K562 (cell line): ENCODE results near the gene FGF13.

Source experiments
- CBX2 ChIP-seq: fragments of 200-600 bp; sonication (generic); IDR thresholded peaks from one replicate; pipeline ENCODE4 v1.6.1; 2012; ENCODE audit warnings: mild to moderate bottlenecking, low read length, inconsistent platforms; ENCODE audit not compliant: insufficient read depth, poor library complexity, severe bottlenecking
- DPF2 ChIP-seq: fragments of 450-650 bp; IDR thresholded peaks from 2 replicates; pipeline ENCODE4 v1.6.1; 2016
- GTF2A2 ChIP-seq: IDR thresholded peaks from 2 replicates; pipeline ENCODE4 v1.6.1; 2016; ENCODE audit warnings: mild to moderate bottlenecking, missing genetic modification characterization, missing compliant biosample characterization
- KLF13 ChIP-seq: fragments of 450-650 bp; IDR thresholded peaks from 2 replicates; pipeline ENCODE4 v1.6.1; 2016; ENCODE audit warnings: missing genetic modification characterization, low read depth, mild to moderate bottlenecking, missing compliant biosample characterization, moderate library complexity, borderline replicate concordance
- MAZ ChIP-seq, 2 experiments: fragments of 450-650 bp in 1 of 2; sonication (generic) in 1 of 2; formaldehyde crosslinking; IDR thresholded peaks in 1 of 2; conservative IDR thresholded peaks in 1 of 2; 2 replicates each; pipeline versions ENCODE4 v1.4.0 to v1.5.0; 2020; ENCODE audit warnings: mild to moderate bottlenecking in 1 of 2, missing genetic modification reagents in 1 of 2
- PCBP2 ChIP-seq: fragments of 200-400 bp; formaldehyde crosslinking; IDR thresholded peaks from 2 replicates; pipeline ENCODE4 v1.6.1; 2018; ENCODE audit warnings: low read length, low read depth, mild to moderate bottlenecking, moderate library complexity; ENCODE audit not compliant: poor library complexity, severe bottlenecking
- POLR2A ChIP-seq: fragments of 450-650 bp; conservative IDR thresholded peaks from 2 replicates; pipeline ENCODE4 v1.6.1; 2016
- SP1 ChIP-seq: sonication (generic); formaldehyde crosslinking; IDR thresholded peaks from 2 replicates; pipeline ENCODE4 v1.8.1; 2022; ENCODE audit warnings: mild to moderate bottlenecking, missing genetic modification reagents
- TAF7 ChIP-seq: fragments of 450-650 bp; IDR thresholded peaks from 2 replicates; pipeline ENCODE4 v1.6.1; 2016; ENCODE audit warnings: missing genetic modification characterization, missing compliant biosample characterization
- ZZZ3 ChIP-seq: fragments of 450-650 bp; IDR thresholded peaks from 2 replicates; pipeline ENCODE4 v1.6.1; 2016; ENCODE audit warnings: antibody characterized with exemption, mild to moderate bottlenecking, moderate library complexity
- TF ChIP-seq, protein P1 (sequence below): sonication (generic); formaldehyde crosslinking; IDR thresholded peaks from 2 replicates; pipeline ENCODE4 v1.8.0; 2023; ENCODE audit warnings: mild to moderate bottlenecking, missing genetic modification reagents
- TF ChIP-seq, protein P2 (sequence below): sonication (generic); formaldehyde crosslinking; IDR thresholded peaks from 2 replicates; pipeline ENCODE4 v1.9.0; 2022; ENCODE audit warnings: mild to moderate bottlenecking, missing genetic modification reagents
- TF ChIP-seq, protein P3 (sequence below), 3 experiments: IDR thresholded peaks in 2 of 3; conservative IDR thresholded peaks in 1 of 3; 2 replicates each; pipeline ENCODE4 v1.5.1; 2011 to 2012; ENCODE audit warnings: low read length in 3 of 3, mild to moderate bottlenecking in 3 of 3, control low read depth in 2 of 3, improper control_type of control experiment in 1 of 3, inconsistent platforms in 1 of 3, low read depth in 1 of 3, mixed read lengths in 1 of 3, moderate library complexity in 1 of 3; ENCODE audit not compliant: insufficient read depth in 2 of 3

DNA sequence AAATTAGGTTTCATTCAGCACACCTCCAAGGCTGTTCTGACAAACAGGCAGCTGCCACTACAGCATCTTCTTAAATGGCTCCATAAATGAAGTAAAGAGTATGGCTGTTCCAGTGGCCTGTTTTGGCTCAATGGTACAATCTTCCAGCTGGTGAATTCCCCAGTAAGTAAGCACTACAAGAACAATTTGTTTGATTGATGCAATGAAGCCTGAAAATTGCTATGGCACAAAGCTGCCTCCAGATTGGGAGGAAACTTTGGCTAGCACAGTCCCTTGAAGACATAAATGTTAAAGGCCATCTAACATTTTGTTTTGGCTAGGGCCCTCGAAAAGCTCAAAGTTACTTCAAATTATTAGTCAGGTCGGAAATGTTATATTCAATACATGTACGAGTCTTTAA, 47.5 kb downstream of the FGF13 start:
- TF ChIP-seq SP1 (no peak), TAF7 (tag) (no peak), PCBP2 (no peak), GTF2A2 (tag) (no peak), CBX2 (no peak), MAZ (CRISPR knock-in tag; conservative IDR thresholded peaks at IDR 0.05 in 1 of 2, IDR thresholded peaks at IDR 0.05 in 1 of 2) (no peak), ZZZ3 (no peak), POLR2A (no peak), KLF13 (tag) (no peak), DPF2 (no peak)
- TF ChIP-seq, protein P1, sequence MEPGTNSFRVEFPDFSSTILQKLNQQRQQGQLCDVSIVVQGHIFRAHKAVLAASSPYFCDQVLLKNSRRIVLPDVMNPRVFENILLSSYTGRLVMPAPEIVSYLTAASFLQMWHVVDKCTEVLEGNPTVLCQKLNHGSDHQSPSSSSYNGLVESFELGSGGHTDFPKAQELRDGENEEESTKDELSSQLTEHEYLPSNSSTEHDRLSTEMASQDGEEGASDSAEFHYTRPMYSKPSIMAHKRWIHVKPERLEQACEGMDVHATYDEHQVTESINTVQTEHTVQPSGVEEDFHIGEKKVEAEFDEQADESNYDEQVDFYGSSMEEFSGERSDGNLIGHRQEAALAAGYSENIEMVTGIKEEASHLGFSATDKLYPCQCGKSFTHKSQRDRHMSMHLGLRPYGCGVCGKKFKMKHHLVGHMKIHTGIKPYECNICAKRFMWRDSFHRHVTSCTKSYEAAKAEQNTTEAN (CRISPR knock-in tag) = no peak
- TF ChIP-seq, protein P2, sequence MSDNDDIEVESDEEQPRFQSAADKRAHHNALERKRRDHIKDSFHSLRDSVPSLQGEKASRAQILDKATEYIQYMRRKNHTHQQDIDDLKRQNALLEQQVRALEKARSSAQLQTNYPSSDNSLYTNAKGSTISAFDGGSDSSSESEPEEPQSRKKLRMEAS = no peak
- TF ChIP-seq, protein P3, sequence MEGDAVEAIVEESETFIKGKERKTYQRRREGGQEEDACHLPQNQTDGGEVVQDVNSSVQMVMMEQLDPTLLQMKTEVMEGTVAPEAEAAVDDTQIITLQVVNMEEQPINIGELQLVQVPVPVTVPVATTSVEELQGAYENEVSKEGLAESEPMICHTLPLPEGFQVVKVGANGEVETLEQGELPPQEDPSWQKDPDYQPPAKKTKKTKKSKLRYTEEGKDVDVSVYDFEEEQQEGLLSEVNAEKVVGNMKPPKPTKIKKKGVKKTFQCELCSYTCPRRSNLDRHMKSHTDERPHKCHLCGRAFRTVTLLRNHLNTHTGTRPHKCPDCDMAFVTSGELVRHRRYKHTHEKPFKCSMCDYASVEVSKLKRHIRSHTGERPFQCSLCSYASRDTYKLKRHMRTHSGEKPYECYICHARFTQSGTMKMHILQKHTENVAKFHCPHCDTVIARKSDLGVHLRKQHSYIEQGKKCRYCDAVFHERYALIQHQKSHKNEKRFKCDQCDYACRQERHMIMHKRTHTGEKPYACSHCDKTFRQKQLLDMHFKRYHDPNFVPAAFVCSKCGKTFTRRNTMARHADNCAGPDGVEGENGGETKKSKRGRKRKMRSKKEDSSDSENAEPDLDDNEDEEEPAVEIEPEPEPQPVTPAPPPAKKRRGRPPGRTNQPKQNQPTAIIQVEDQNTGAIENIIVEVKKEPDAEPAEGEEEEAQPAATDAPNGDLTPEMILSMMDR (IDR thresholded peaks at IDR 0.05 in 2 of 3, conservative IDR thresholded peaks at IDR 0.05 in 1 of 3; ENCODE audit: insufficient read depth in 2 of 3, low read depth in 1 of 3, low read length in 3 of 3) = no peak
